Measurements from ENCODE around the gene NR4A3. TPM values are rescaled to one million over a fixed set of nuclear protein-coding genes. Genes with fewer than 3 reads are reported as not detected.

NR4A3 gene
- total RNA-seq, 1 donor, result 1.5 TPM

- H3K4me3 ChIP-seq (ENCODE audit: low read depth, low read length), result no peak overlapping the region
- TF ChIP-seq CTCF (IDR thresholded peaks at IDR 0.05; ENCODE audit: insufficient read depth, low read length), result no peak
- DNase-seq (ENCODE audit: low read depth), result no peak
Measured at GRCh38 chr9:99783799-99784198, 37.9 kb upstream of the NR4A3 start.

- no peak overlapping the region for H3K4me3 ChIP-seq (ENCODE audit: low read depth, low read length)
- DNase-seq (ENCODE audit: low read depth), result no peak
- TF ChIP-seq CTCF (IDR thresholded peaks at IDR 0.05; ENCODE audit: insufficient read depth, low read length), result no peak
Measured at GRCh38 chr9:99785010-99785590, 36.6 kb upstream of the NR4A3 start.

DNA sequence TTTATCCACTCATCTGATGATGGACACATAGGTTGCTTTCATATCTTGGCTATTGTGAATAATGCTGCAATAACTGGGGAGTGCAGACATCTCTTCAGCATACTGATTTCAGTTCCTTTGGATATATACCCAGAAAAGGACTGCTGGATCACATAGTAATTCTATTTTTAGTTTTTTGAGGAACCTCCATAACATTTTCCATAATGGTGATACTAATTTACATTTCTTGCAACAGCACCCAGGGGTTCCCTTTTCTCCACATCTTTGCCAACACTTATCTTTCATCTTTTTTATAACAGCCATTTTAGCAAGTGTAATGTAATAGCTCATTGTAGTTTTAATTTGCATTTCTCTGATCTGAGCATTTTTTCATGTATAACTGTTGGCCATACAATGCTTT, 34.1 kb upstream of the NR4A3 start:
- no peak overlapping the region for H3K4me3 ChIP-seq (ENCODE audit: low read depth, low read length)
- no peak for TF ChIP-seq CTCF (IDR thresholded peaks at IDR 0.05; ENCODE audit: insufficient read depth, low read length)
- no peak for DNase-seq (ENCODE audit: low read depth)

DNA sequence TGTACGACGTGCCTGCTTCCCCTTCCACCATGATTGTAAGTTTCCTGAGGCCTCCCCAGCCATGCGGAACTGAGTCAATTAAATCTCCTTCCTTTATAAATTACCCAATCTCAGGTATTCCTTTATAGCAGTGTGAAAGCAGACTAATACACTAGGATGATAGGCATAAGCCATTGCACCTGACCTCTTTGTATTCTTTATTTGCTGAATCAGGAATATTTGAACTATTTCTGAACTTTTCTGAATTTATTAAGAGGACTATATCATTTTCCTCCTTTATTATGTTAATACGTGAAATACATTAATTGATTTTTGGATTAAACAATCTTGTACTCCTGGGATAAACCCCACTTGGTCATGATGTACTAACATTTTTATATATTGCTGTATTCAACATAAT, 28.2 kb upstream of the NR4A3 start:
- no peak for TF ChIP-seq CTCF (IDR thresholded peaks at IDR 0.05; ENCODE audit: insufficient read depth, low read length)
- no peak for DNase-seq (ENCODE audit: low read depth)
- no peak overlapping the region for H3K4me3 ChIP-seq (ENCODE audit: low read depth, low read length)

DNA sequence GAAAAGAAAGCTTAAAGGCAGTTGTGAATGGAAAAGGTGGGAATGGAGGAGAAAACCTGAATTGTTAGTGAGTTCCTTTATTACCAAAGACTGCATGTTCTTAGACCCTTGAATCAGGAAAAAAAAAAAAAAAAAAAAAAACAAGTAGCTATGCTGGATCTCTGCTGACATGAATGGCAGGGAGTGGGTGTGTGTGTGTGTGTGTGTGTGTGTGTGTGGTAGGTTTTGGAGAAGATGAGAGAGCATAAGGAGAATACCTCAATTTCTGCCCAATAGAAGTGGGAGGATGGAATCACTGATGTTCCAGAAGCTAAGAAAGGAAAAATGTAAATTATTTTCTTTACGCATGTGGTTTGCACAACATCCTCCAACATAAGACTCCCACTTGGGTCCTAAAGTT, 25.5 kb upstream of the NR4A3 start:
- no peak for TF ChIP-seq CTCF (IDR thresholded peaks at IDR 0.05; ENCODE audit: insufficient read depth, low read length)
- DNase-seq (ENCODE audit: low read depth), result no peak

DNA sequence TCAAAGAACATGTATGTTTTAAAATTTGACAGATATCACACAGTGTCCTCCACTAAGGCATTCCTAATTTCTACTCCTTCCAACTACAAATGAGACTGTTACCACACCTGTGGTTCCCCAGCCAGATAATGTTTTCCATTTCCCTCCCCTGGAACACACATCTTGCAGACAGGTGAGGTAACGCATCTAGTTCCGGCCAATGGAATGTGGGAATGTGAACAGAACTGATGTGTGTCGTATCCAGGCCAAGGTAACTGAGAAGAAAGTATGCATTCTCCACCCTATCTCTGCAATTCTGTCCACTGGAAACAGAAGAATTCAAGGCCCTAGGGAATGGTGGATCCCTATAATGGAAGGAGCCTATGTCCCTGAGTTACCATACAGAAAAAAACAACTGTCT, 19.9 kb upstream of the NR4A3 start:
- H3K4me3 ChIP-seq (ENCODE audit: low read depth, low read length), result no peak overlapping the region
- TF ChIP-seq CTCF (IDR thresholded peaks at IDR 0.05; ENCODE audit: insufficient read depth, low read length), result no peak
- DNase-seq (ENCODE audit: low read depth), result no peak

More for the DNA sequence above, 25.5 kb upstream of the NR4A3 start:
- H3K4me3 ChIP-seq (ENCODE audit: low read depth, low read length), result no peak overlapping the region

DNA sequence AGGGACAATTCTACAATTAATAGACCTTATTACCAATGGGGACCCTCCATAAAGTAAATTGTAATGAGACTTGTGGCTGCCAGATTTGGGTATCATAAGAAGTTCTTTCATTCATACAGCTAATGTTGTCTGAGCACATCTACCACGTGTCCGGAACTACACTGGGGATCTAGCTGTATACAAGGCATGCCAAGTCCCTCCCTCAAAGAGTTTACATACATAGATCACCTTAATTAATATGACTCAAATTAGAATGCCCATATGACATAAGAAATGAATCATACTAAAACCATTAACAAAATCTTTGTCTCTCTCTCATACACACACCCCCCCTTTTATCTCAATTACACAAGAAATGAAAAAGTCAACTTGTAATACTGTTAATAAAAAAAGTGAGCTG, 18.0 kb upstream of the NR4A3 start:
- no peak overlapping the region for H3K4me3 ChIP-seq (ENCODE audit: low read depth, low read length)
- no peak for TF ChIP-seq CTCF (IDR thresholded peaks at IDR 0.05; ENCODE audit: insufficient read depth, low read length)
- no peak for DNase-seq (ENCODE audit: low read depth)
